PFSK-1 (cell line): ENCODE data around the gene LDLRAD4.

Experiments used
- FOXP2 ChIP-seq: optimal IDR thresholded peaks from 2 replicates; pipeline ENCODE3; 2011; ENCODE audit warnings: borderline replicate concordance, control low read depth, inconsistent platforms; ENCODE audit not compliant: insufficient read depth; ENCODE audit errors: extremely low read length, extremely low read depth
- POLR2AphosphoS5 ChIP-seq: IDR thresholded peaks from 2 replicates; pipeline ENCODE4 v1.6.1; 2012; ENCODE audit warnings: low read depth, mild to moderate bottlenecking, control low read depth, low read length, moderate library complexity
- REST ChIP-seq, 2 experiments: IDR thresholded peaks; 2 replicates each; pipeline versions ENCODE4 v1.6.1 to v1.8.0; 2011 to 2012; ENCODE audit warnings: low read depth in 2 of 2, low read length in 2 of 2, control low read depth in 1 of 2, inconsistent platforms in 1 of 2, mild to moderate bottlenecking in 1 of 2, moderate library complexity in 1 of 2; ENCODE audit not compliant: insufficient read depth in 1 of 2
- SIN3A ChIP-seq: IDR thresholded peaks from 2 replicates; pipeline ENCODE4 v1.6.1; 2012; ENCODE audit warnings: mild to moderate bottlenecking, low read length, moderate library complexity, borderline replicate concordance; ENCODE audit not compliant: insufficient read depth
- TAF1 ChIP-seq: IDR thresholded peaks from 2 replicates; pipeline ENCODE4 v1.6.1; 2012; ENCODE audit warnings: low read length, control low read depth, borderline replicate concordance; ENCODE audit not compliant: insufficient read depth

Gene LDLRAD4

GRCh38 chr18:13449651-13450050, 231.1 kb downstream of the LDLRAD4 start:
- no peak for TF ChIP-seq REST (IDR thresholded peaks at IDR 0.05; ENCODE audit: insufficient read depth in 1 of 2, low read depth in 2 of 2, low read length in 2 of 2)
- no peak for TF ChIP-seq FOXP2
- TF ChIP-seq SIN3A: no peak
- no peak for TF ChIP-seq TAF1
- no peak for TF ChIP-seq POLR2AphosphoS5

DNA sequence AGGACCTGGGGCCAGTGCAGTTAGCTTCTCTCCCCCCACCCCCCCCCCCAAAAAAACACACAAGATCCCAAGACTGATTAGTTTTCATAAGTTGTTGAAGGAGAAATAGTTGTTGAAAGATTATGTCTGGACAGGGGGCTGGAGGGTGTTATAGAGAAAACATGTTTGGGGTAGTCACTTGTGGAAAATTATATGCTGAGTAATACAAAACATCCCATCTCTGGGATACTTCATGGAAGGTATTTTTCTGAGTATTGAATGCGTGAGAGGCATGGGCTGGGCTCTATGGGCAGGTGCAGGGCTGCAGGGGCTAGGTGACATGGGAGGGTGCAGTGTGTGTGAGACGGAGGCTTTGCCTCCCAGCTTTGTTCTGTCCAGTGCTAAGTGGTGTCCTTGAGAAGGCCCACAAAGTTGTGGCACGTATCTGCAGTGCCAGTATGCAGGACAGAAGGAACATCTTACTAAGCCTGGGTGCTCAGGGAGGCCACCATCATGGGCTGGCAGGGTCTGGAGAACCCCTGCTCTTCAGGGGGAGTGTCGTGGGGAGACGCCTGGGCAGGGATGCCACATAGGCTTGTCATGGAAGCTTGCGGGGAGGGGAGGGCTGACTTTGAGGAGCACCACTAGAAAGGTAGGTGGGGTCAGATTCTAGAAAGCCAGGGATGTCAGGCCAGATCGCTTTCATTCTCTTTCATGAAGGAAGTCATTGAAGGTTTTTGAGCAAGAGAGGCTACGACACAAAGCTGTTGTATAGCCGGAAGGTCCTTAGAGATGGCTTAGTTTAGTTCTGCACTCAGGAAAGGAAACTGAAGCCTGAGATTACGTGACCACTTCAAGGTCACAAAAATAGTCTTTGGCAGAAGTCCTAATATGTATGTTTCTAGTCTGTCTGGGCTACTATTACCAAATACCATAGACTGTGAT, 232.0 kb downstream of the LDLRAD4 start:
- TF ChIP-seq FOXP2 (no peak), SIN3A (no peak), TAF1 (no peak), REST (IDR thresholded peaks at IDR 0.05; ENCODE audit: insufficient read depth in 1 of 2, low read depth in 2 of 2, low read length in 2 of 2) (no peak), POLR2AphosphoS5 (no peak)

DNA sequence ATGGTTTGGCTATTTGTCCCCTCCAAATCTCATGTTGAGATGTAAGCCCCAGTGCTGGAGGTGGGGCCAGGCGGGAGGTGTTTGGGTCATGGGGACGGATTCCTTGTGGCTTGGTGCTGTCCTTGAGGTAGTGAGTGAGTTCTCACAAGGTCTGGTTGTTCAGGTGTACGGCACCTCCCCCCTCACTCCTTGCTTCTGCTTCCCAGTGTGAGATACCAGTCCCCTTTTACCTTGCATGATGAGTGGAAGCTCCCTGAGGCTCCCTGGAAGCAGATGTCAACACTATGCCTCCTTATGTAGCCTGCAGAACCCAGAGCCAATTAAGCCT, 232.6 kb downstream of the LDLRAD4 start:
- TF ChIP-seq FOXP2: no peak
- TF ChIP-seq REST (IDR thresholded peaks at IDR 0.05; ENCODE audit: insufficient read depth in 1 of 2, low read depth in 2 of 2, low read length in 2 of 2): no peak

GRCh38 chr18:13451661-13452387, 233.3 kb downstream of the LDLRAD4 start:
- TF ChIP-seq POLR2AphosphoS5: no peak
- TF ChIP-seq REST (IDR thresholded peaks at IDR 0.05; ENCODE audit: insufficient read depth in 1 of 2, low read depth in 2 of 2, low read length in 2 of 2): no peak
- no peak for TF ChIP-seq TAF1
- TF ChIP-seq FOXP2: no peak
- no peak for TF ChIP-seq SIN3A
